Glutamatergic neuron (in vitro differentiated cells): Measurements from ENCODE around the gene ICA1. TPM values are rescaled to one million over a fixed set of nuclear protein-coding genes. Genes with fewer than 3 reads are reported as not detected.

Source experiments
- DNase-seq: peaks from one replicate; pipeline ENCODE4 v3.0.0; 2022
- H3K27ac Mint-ChIP-seq: one replicate; pipeline ENCODE4 v1.8.0; 2020; ENCODE audit warnings: mild to moderate bottlenecking, mixed read lengths, inconsistent platforms; ENCODE audit not compliant: unreplicated experiment
- H3K27me3 Mint-ChIP-seq: one replicate; pipeline ENCODE4 v1.8.0; 2020; ENCODE audit warnings: mild to moderate bottlenecking, moderate library complexity, mixed read lengths, inconsistent platforms; ENCODE audit not compliant: unreplicated experiment
- H3K36me3 Mint-ChIP-seq: one replicate; pipeline ENCODE4 v1.8.0; 2020; ENCODE audit warnings: mild to moderate bottlenecking, mixed read lengths, inconsistent platforms; ENCODE audit not compliant: unreplicated experiment
- H3K4me1 Mint-ChIP-seq: one replicate; pipeline ENCODE4 v1.8.0; 2020; ENCODE audit warnings: mild to moderate bottlenecking, low read depth, mixed read lengths, inconsistent platforms; ENCODE audit not compliant: unreplicated experiment
- H3K4me3 Mint-ChIP-seq: one replicate; pipeline ENCODE4 v1.8.0; 2020; ENCODE audit warnings: mild to moderate bottlenecking, mixed read lengths, inconsistent platforms; ENCODE audit not compliant: unreplicated experiment
- H3K9me3 Mint-ChIP-seq: one replicate; pipeline ENCODE4 v1.8.0; 2020; ENCODE audit warnings: mild to moderate bottlenecking, moderate library complexity, mixed read lengths, inconsistent platforms; ENCODE audit not compliant: unreplicated experiment
- CTCF ChIP-seq: fragments of 200-600 bp; sonication (generic); IDR thresholded peaks from one replicate; pipeline ENCODE4 v1.5.0; 2021; ENCODE audit not compliant: partially characterized antibody, unreplicated experiment
- total RNA-seq: library from RNA; stranded (reverse); fragmentation: NEBNext Ultra II Directional; extraction: Animal tissue kit (Norgen Biotek cat#: 25700); gene quantifications from one replicate; pipeline ENCODE4 v1.2.1, GENCODE V29; 2021; ENCODE audit not compliant: unreplicated experiment

ICA1 gene
- total RNA-seq, 1 donor from 2014 or later, result 9.8 TPM

GRCh38 chr7:8290645-8291308, 28.8 kb upstream of the ICA1 start:
- no peak overlapping the region for H3K27ac Mint-ChIP-seq
- DNase-seq, result no peak
- no peaks in the 10 kb centered on the region for H3K9me3 Mint-ChIP-seq
- H3K4me1 Mint-ChIP-seq, result no peaks in the 10 kb centered on the region
- no peak overlapping the region for H3K4me3 Mint-ChIP-seq
- no peaks in the 10 kb centered on the region for H3K27me3 Mint-ChIP-seq
- TF ChIP-seq CTCF, result no peak
- no peaks in the 10 kb centered on the region for H3K36me3 Mint-ChIP-seq

GRCh38 chr7:8286118-8286517, 24.2 kb upstream of the ICA1 start:
- H3K4me3 Mint-ChIP-seq, result no peak overlapping the region
- no peak for TF ChIP-seq CTCF
- H3K36me3 Mint-ChIP-seq, result no peaks in the 10 kb centered on the region
- no peak for DNase-seq
- no peaks in the 10 kb centered on the region for H3K4me1 Mint-ChIP-seq
- no peak overlapping the region for H3K27ac Mint-ChIP-seq
- H3K9me3 Mint-ChIP-seq, result no peaks in the 10 kb centered on the region
- H3K27me3 Mint-ChIP-seq, result no peaks in the 10 kb centered on the region

GRCh38 chr7:8285155-8285554, 23.2 kb upstream of the ICA1 start:
- Mint-ChIP-seq H3K27ac (no peak overlapping the region), H3K36me3 (no peaks in the 10 kb centered on the region), H3K9me3 (no peaks in the 10 kb centered on the region), H3K27me3 (no peaks in the 10 kb centered on the region), H3K4me3 (no peak overlapping the region), H3K4me1 (no peaks in the 10 kb centered on the region)
- DNase-seq, result no peak
- TF ChIP-seq CTCF, result no peak

GRCh38 chr7:8284606-8285005, 22.6 kb upstream of the ICA1 start:
- H3K9me3 Mint-ChIP-seq, result no peaks in the 10 kb centered on the region
- no peak for DNase-seq
- H3K27me3 Mint-ChIP-seq, result no peaks in the 10 kb centered on the region
- no peak for TF ChIP-seq CTCF
- H3K27ac Mint-ChIP-seq, result no peak overlapping the region
- no peaks in the 10 kb centered on the region for H3K36me3 Mint-ChIP-seq
- no peak overlapping the region for H3K4me3 Mint-ChIP-seq
- H3K4me1 Mint-ChIP-seq, result no peaks in the 10 kb centered on the region

- Mint-ChIP-seq H3K27ac (no peak overlapping the region), H3K4me3 (no peak overlapping the region), H3K4me1 (no peaks in the 10 kb centered on the region), H3K36me3 (no peaks in the 10 kb centered on the region), H3K27me3 (no peaks in the 10 kb centered on the region), H3K9me3 (no peaks in the 10 kb centered on the region)
- DNase-seq, result no peak
- TF ChIP-seq CTCF, result no peak
Observed at GRCh38 chr7:8283968-8284367, 22.0 kb upstream of the ICA1 start.
